CD14-positive monocyte (primary cell): Measurements from ENCODE around the gene OR2T8. TPM values are rescaled to one million over a fixed set of nuclear protein-coding genes. Genes with fewer than 3 reads are reported as not detected.

Experiments used
- DNase-seq, 3 donors: peaks; one replicate each; pipeline ENCODE4 v3.0.0-alpha.2; 2011 to 2022
- H2AFZ ChIP-seq: 2 replicates; pipeline ENCODE4 v1.6.0; 2012; ENCODE audit warnings: mild to moderate bottlenecking, low read depth, low read length, inconsistent platforms; ENCODE audit not compliant: insufficient read depth, poor library complexity, severe bottlenecking
- H3K27ac ChIP-seq, 2 donors: 1 replicate in 1 of 2; 2 replicates in 1 of 2; pipeline ENCODE4 v1.5.1; 2012 to 2013; ENCODE audit warnings: low read length in 2 of 2, control low read depth in 1 of 2, inconsistent platforms in 1 of 2, low read depth in 1 of 2, mild to moderate bottlenecking in 1 of 2
- H3K27me3 ChIP-seq, 2 donors: one replicate each; pipeline versions ENCODE4 v1.6.0 to v1.6.1; 2011 to 2013; ENCODE audit warnings: low read length in 2 of 2; ENCODE audit not compliant: control insufficient read depth in 2 of 2, insufficient read depth in 2 of 2
- H3K36me3 ChIP-seq, 2 donors: replicated peaks in 1 of 2; 1 replicate in 1 of 2; 2 replicates in 1 of 2; pipeline versions ENCODE4 v1.5.1 to v1.6.1; 2012 to 2013; ENCODE audit warnings: low read length in 2 of 2, control low read depth in 1 of 2, inconsistent platforms in 1 of 2, mild to moderate bottlenecking in 1 of 2; ENCODE audit not compliant: insufficient read depth in 2 of 2, control insufficient read depth in 1 of 2
- H3K4me1 ChIP-seq, 2 donors: 1 replicate in 1 of 2; 2 replicates in 1 of 2; pipeline versions ENCODE4 v1.5.1 to v1.6.1; 2012 to 2013; ENCODE audit warnings: low read length in 2 of 2, control low read depth in 1 of 2, inconsistent platforms in 1 of 2, mild to moderate bottlenecking in 1 of 2, moderate library complexity in 1 of 2; ENCODE audit not compliant: insufficient read depth in 2 of 2, control insufficient read depth in 1 of 2
- H3K4me2 ChIP-seq: replicated peaks from 2 replicates; pipeline ENCODE3; 2012; ENCODE audit warnings: low read length, moderate library complexity, mild to moderate bottlenecking; ENCODE audit not compliant: poor library complexity, severe bottlenecking; ENCODE audit errors: extremely low read depth
- H3K4me3 ChIP-seq, 3 experiments: fragments of 200-600 bp in 1 of 3; sonication (generic) in 1 of 3; replicated peaks in 1 of 3; 1 replicate in 2 of 3; 2 replicates in 1 of 3; pipeline ENCODE4 v1.5.1; 2011 to 2013; ENCODE audit warnings: low read length in 3 of 3, mild to moderate bottlenecking in 3 of 3, control low read depth in 2 of 3, low read depth in 2 of 3, inconsistent platforms in 1 of 3, moderate library complexity in 1 of 3
- H3K79me2 ChIP-seq: 2 replicates; pipeline ENCODE4 v1.6.0; 2012; ENCODE audit warnings: mild to moderate bottlenecking, control low read depth, inconsistent platforms, low read length, moderate library complexity; ENCODE audit not compliant: insufficient read depth
- H3K9ac ChIP-seq: 2 replicates; pipeline ENCODE4 v1.6.0; 2017; ENCODE audit warnings: low read length, mild to moderate bottlenecking; ENCODE audit not compliant: insufficient read depth, poor library complexity, severe bottlenecking
- H3K9me3 ChIP-seq, 2 donors: replicated peaks in 1 of 2; 1 replicate in 1 of 2; 2 replicates in 1 of 2; pipeline versions ENCODE4 v1.5.1 to v1.6.1; 2012 to 2013; ENCODE audit warnings: low read length in 2 of 2, control low read depth in 1 of 2; ENCODE audit not compliant: control insufficient read depth in 1 of 2, insufficient read depth in 1 of 2
- H4K20me1 ChIP-seq: 2 replicates; pipeline ENCODE4 v1.6.0; 2012; ENCODE audit warnings: mild to moderate bottlenecking, low read length, control low read depth, moderate library complexity; ENCODE audit not compliant: insufficient read depth
- H3K27ac Mint-ChIP-seq, 7 donors: one replicate each; pipeline ENCODE4 v1.8.0; 2020; ENCODE audit warnings: mild to moderate bottlenecking in 7 of 7, mixed read lengths in 7 of 7, moderate library complexity in 6 of 7, inconsistent platforms in 2 of 7
- H3K27me3 Mint-ChIP-seq, 3 donors: one replicate each; pipeline ENCODE4 v1.8.0; 2021 to 2022; ENCODE audit warnings: low read depth in 3 of 3, mild to moderate bottlenecking in 3 of 3, mixed read lengths in 3 of 3, moderate library complexity in 3 of 3, inconsistent platforms in 1 of 3
- H3K36me3 Mint-ChIP-seq, 2 donors: one replicate each; pipeline ENCODE4 v1.8.0; 2020; ENCODE audit warnings: mixed read lengths in 2 of 2, inconsistent platforms in 1 of 2, mild to moderate bottlenecking in 1 of 2
- H3K4me1 Mint-ChIP-seq: one replicate; pipeline ENCODE4 v1.8.0; 2020; ENCODE audit warnings: mild to moderate bottlenecking, mixed read lengths
- H3K4me3 Mint-ChIP-seq, 2 donors: one replicate each; pipeline ENCODE4 v1.8.0; 2020; ENCODE audit warnings: mild to moderate bottlenecking in 2 of 2, mixed read lengths in 2 of 2, moderate library complexity in 1 of 2
- H3K9me3 Mint-ChIP-seq, 7 donors: one replicate each; pipeline ENCODE4 v1.8.0; 2020 to 2022; ENCODE audit warnings: mixed read lengths in 7 of 7, mild to moderate bottlenecking in 6 of 7, moderate library complexity in 6 of 7, inconsistent platforms in 2 of 7
- WGBS: methylation state at CpG from one replicate; pipeline ENCODE4 v1.1.5; 2013; ENCODE audit warnings: missing lambda C conversion rate; ENCODE audit not compliant: insufficient coverage; 5-methylcytosine and 5-hydroxymethylcytosine counted together
- intact Hi-C, 2 donors: fragments of 100-400 bp; cut with micrococcal nuclease; formaldehyde crosslinking; loops; one replicate each; pipeline versions ENCODE4 v1.15.0 to v1.15.1; 2023
- polyA plus RNA-seq, 3 donors: library from polyadenylated mRNA; depleted of rRNA in 1 of 3; unstranded in 2 of 3; stranded (reverse) in 1 of 3; fragments of 300-500 nt in 2 of 3; fragments of >200 nt in 1 of 3; fragmentation: Illumina TruSeq in 2 of 3; gene quantifications; 1 replicate in 2 of 3; 2 replicates in 1 of 3; pipeline ENCODE4 v1.2.3, GENCODE V29; 2012 to 2021
- TF ChIP-seq, protein P1 (sequence below): fragments of 200-600 bp; IDR thresholded peaks from one replicate; pipeline ENCODE4 v1.8.0; 2022; ENCODE audit warnings: antibody characterized with exemption, mild to moderate bottlenecking

OR2T8 gene
- polyA plus RNA-seq, 3 donors: not detected

- no peaks in the 10 kb centered on the region for H3K36me3 Mint-ChIP-seq
- Histone ChIP-seq H3K4me2 (no peak overlapping the region), H3K4me1 (no peaks in the 10 kb centered on the region), H3K36me3 (no peaks in the 10 kb centered on the region), H3K9me3 (no peaks in the 10 kb centered on the region), H3K79me2 (no peaks in the 10 kb centered on the region), H3K27ac (no peak overlapping the region), H4K20me1 (no peaks in the 10 kb centered on the region), H2AFZ (no peak overlapping the region), H3K9ac (no peak overlapping the region), H3K4me3 (no peak overlapping the region), H3K27me3 (no peaks in the 10 kb centered on the region)
- no peaks in the 10 kb centered on the region for H3K4me1 Mint-ChIP-seq
- peak overlapping the region in 1 of 7 donors; percentile 18 for H3K27ac Mint-ChIP-seq
- H3K9me3 Mint-ChIP-seq: peaks cover 0 to 5% (median 0%) of the 10 kb centered on the region in 7 donors
- no peaks in the 10 kb centered on the region for H3K27me3 Mint-ChIP-seq
- no peak for DNase-seq
- WGBS: 98% methylated on average over 7 of the region's 10 CpGs
- TF ChIP-seq, protein P1, sequence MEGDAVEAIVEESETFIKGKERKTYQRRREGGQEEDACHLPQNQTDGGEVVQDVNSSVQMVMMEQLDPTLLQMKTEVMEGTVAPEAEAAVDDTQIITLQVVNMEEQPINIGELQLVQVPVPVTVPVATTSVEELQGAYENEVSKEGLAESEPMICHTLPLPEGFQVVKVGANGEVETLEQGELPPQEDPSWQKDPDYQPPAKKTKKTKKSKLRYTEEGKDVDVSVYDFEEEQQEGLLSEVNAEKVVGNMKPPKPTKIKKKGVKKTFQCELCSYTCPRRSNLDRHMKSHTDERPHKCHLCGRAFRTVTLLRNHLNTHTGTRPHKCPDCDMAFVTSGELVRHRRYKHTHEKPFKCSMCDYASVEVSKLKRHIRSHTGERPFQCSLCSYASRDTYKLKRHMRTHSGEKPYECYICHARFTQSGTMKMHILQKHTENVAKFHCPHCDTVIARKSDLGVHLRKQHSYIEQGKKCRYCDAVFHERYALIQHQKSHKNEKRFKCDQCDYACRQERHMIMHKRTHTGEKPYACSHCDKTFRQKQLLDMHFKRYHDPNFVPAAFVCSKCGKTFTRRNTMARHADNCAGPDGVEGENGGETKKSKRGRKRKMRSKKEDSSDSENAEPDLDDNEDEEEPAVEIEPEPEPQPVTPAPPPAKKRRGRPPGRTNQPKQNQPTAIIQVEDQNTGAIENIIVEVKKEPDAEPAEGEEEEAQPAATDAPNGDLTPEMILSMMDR: no peak
- intact Hi-C loops: no loop called here
- H3K4me3 Mint-ChIP-seq: no peak overlapping the region
Observed at GRCh38 chr1:247884797-247885413, 35.1 kb upstream of the OR2T8 start.

DNA sequence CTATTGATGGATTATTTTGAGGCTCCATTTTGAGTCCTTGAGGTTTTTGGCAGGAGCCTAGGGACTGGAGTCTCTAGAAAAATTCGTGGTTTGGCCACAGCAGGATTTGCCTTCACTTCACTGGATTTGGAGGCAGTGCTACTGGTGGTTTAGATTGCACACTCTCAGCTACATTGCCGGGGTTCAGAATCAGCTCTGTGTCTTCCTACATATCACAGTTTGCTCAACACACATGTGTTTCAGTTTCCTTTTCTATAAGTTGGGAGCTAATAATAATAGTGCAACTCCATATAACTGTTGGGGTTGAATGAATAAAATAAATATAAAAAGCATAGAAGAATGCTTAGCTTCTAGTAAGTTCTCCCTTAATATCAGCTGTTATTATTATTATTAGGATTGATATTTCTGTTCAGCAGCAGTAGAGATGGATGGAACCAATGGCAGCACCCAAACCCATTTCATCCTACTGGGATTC is 24.9 kb upstream of the OR2T8 start, which contains the start of gene OR2W3:
Gene OR2W3 (plus strand): TSS at position 425 of the 475 bp plus-strand sequence. CDS start 0 bp downstream, at position 425.
- Mint-ChIP-seq H3K27me3 (peaks cover 0 to 2% (median 0%) of the 10 kb centered on the region in 3 donors), H3K4me1 (no peaks in the 10 kb centered on the region), H3K9me3 (peaks cover 0 to 28% (median 0%) of the 10 kb centered on the region in 7 donors), H3K27ac (peak within 1 kb of the TSS in 1 of 7 donors; percentile 43), H3K4me3 (no peak within 1 kb of the TSS), H3K36me3 (peaks cover 0 to 2% of the 10 kb centered on the region in 2 donors)
- Histone ChIP-seq H3K9ac (no peak within 1 kb of the TSS), H3K79me2 (no peaks in the 10 kb centered on the region), H2AFZ (no peak within 1 kb of the TSS), H3K4me2 (no peak within 1 kb of the TSS), H3K36me3 (no peaks in the 10 kb centered on the region), H3K27me3 (no peaks in the 10 kb centered on the region), H3K4me1 (no peaks in the 10 kb centered on the region), H3K27ac (no peak within 1 kb of the TSS), H3K9me3 (peaks cover 0 to 23% of the 10 kb centered on the region in 2 donors), H4K20me1 (no peaks in the 10 kb centered on the region), H3K4me3 (no peak within 1 kb of the TSS)
- TF ChIP-seq, protein P1: no peak
- intact Hi-C loops: no loop called here
- WGBS: 0% methylated on average over 1 of the region's 2 CpGs
- no peak for DNase-seq
